OCI-LY7 (cell line): ENCODE measurements around the gene SYT7. TPM values are rescaled to one million over a fixed set of nuclear protein-coding genes. Genes with fewer than 3 reads are reported as not detected.

Source experiments
- BruUV-seq: library from RNA; stranded (reverse); fragments of 400-500 nt; replicated peaks from 2 replicates; lab custom pipeline; 2021; lab: Mats Ljungman, UMichigan
- CTCF ChIA-PET: fragments of 300-600 bp; sonication (Branson Sonifier 250); formaldehyde crosslinking; loops from one replicate; lab custom pipeline; 2022; ENCODE audit warnings: antibody characterized with exemption; ENCODE audit not compliant: unreplicated experiment; lab: Charles Lee
- POLR2A ChIA-PET: fragments of 300-600 bp; sonication (Branson Sonifier 250); formaldehyde crosslinking; loops from one replicate; lab custom pipeline; 2022; ENCODE audit warnings: antibody characterized with exemption; lab: Charles Lee
- DNase-seq: peaks from one replicate; pipeline ENCODE4 v3.0.0-alpha.2; 2015; ENCODE audit warnings: low spot score
- H2AFZ ChIP-seq: fragments of 200-600 bp; sonication (generic), shearing (Covaris generic); 2 replicates; pipeline ENCODE4 v1.6.1; 2014; ENCODE audit warnings: mild to moderate bottlenecking, antibody characterized with exemption, low read length, moderate library complexity
- H3K27ac ChIP-seq: fragments of 200-600 bp; sonication (generic); 2 replicates; pipeline ENCODE4 v1.5.1; 2014; ENCODE audit warnings: mixed run types, low read depth, mild to moderate bottlenecking, moderate library complexity, low read length, inconsistent platforms; ENCODE audit not compliant: poor library complexity, severe bottlenecking
- H3K36me3 ChIP-seq: fragments of 200-600 bp; sonication (generic); 2 replicates; pipeline ENCODE4 v1.6.1; 2014; ENCODE audit warnings: mild to moderate bottlenecking, antibody characterized with exemption, low read length, moderate library complexity, mixed read lengths; ENCODE audit not compliant: insufficient read depth
- H3K4me1 ChIP-seq: fragments of 200-600 bp; sonication (generic); 2 replicates; pipeline ENCODE4 v1.5.1; 2014; ENCODE audit warnings: mild to moderate bottlenecking, low read length; ENCODE audit not compliant: insufficient read depth, poor library complexity, severe bottlenecking
- H3K4me2 ChIP-seq: fragments of 200-600 bp; sonication (generic); 2 replicates; pipeline ENCODE4 v1.6.1; 2014; ENCODE audit warnings: mild to moderate bottlenecking, low read length
- H3K4me3 ChIP-seq: fragments of 200-600 bp; sonication (generic); 2 replicates; pipeline ENCODE4 v1.5.1; 2014; ENCODE audit warnings: mild to moderate bottlenecking, low read depth, low read length; ENCODE audit not compliant: poor library complexity, severe bottlenecking
- H3K79me2 ChIP-seq: fragments of 200-600 bp; sonication (generic); 2 replicates; pipeline ENCODE4 v1.6.1; 2016; ENCODE audit warnings: low read depth, mild to moderate bottlenecking, low read length, moderate library complexity, mixed read lengths; ENCODE audit not compliant: insufficient read depth
- H3K9me2 ChIP-seq: fragments of 200-600 bp; sonication (generic); 2 replicates; pipeline ENCODE4 v1.6.1; 2016; ENCODE audit warnings: mild to moderate bottlenecking, low read length, mixed read lengths; ENCODE audit not compliant: insufficient read depth
- H3K9me3 ChIP-seq: fragments of 200-600 bp; sonication (generic); 2 replicates; pipeline ENCODE4 v1.6.1; 2014; ENCODE audit warnings: mild to moderate bottlenecking, mixed run types, low read length, mixed read lengths
- H4K20me1 ChIP-seq: fragments of 200-600 bp; sonication (generic); 2 replicates; pipeline ENCODE4 v1.6.1; 2014; ENCODE audit warnings: mild to moderate bottlenecking, antibody characterized with exemption, low read length, moderate library complexity, mixed read lengths; ENCODE audit not compliant: insufficient read depth
- EZH2phosphoT487 ChIP-seq: fragments of 200-600 bp; sonication (generic); IDR thresholded peaks from 2 replicates; pipeline ENCODE4 v1.6.1; 2018; ENCODE audit warnings: low read depth, borderline replicate concordance, mild to moderate bottlenecking, mixed run types, antibody characterized with exemption, low read length, moderate library complexity, mixed read lengths
- intact Hi-C: fragments of 100-400 bp; cut with micrococcal nuclease; formaldehyde crosslinking; loops from one replicate; pipeline ENCODE4 v1.10.0; 2022; ENCODE audit not compliant: unreplicated experiment
- total RNA-seq, 2 experiments: library from RNA; depleted of rRNA in 1 of 2; stranded (reverse); fragments of >200 nt in 1 of 2; shearing (Covaris generic) in 1 of 2; gene quantifications; 2 replicates each; pipeline ENCODE4 v1.2.3, GENCODE V29; 2014 to 2022
- TF ChIP-seq, protein P1 (sequence below): fragments of 200-600 bp; sonication (generic); conservative IDR thresholded peaks from 2 replicates; pipeline ENCODE4 v1.5.1; 2014; ENCODE audit warnings: mild to moderate bottlenecking, antibody characterized with exemption, low read length, moderate library complexity, mixed read lengths

The SYT7 gene
- total RNA-seq, 2 experiments from 2014 or later = not detected

DNA sequence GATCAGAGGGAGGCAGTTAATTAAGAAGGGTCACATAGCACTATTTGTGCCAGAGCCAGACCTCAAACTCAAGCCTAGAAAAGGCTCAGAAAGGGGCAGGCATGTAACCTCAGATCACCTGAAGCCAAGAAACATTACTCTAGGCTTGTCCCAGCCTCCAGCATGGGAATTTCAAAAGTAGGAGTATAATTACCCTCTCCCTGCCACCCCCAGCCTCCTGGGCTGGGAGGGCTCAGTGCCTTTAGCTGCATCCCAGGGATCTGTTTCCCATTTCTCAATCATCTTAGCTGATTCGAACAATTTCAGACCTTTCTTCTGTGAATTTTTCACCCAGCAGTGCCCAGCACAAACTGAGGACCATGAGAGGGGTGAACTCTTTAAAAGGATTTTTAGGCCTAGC is 105.4 kb downstream of the SYT7 start:
- no TSS peak for BruUV-seq
- no peak for DNase-seq
- no peaks in the 10 kb centered on the region for H3K9me3 ChIP-seq
- H3K79me2 ChIP-seq = no peaks in the 10 kb centered on the region
- H4K20me1 ChIP-seq = no peaks in the 10 kb centered on the region
- H2AFZ ChIP-seq = no peak overlapping the region
- CTCF ChIA-PET = no interaction called here
- TF ChIP-seq, protein P1, sequence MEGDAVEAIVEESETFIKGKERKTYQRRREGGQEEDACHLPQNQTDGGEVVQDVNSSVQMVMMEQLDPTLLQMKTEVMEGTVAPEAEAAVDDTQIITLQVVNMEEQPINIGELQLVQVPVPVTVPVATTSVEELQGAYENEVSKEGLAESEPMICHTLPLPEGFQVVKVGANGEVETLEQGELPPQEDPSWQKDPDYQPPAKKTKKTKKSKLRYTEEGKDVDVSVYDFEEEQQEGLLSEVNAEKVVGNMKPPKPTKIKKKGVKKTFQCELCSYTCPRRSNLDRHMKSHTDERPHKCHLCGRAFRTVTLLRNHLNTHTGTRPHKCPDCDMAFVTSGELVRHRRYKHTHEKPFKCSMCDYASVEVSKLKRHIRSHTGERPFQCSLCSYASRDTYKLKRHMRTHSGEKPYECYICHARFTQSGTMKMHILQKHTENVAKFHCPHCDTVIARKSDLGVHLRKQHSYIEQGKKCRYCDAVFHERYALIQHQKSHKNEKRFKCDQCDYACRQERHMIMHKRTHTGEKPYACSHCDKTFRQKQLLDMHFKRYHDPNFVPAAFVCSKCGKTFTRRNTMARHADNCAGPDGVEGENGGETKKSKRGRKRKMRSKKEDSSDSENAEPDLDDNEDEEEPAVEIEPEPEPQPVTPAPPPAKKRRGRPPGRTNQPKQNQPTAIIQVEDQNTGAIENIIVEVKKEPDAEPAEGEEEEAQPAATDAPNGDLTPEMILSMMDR = no peak
- TF ChIP-seq EZH2phosphoT487 = no peak
- POLR2A ChIA-PET = no interaction called here
- no peaks in the 10 kb centered on the region for H3K4me1 ChIP-seq
- intact Hi-C loops = loop anchor here (5.0 kb wide), 1 partner anchor 162 kb away; no protein-coding TSS in a partner anchor
- H3K9me2 ChIP-seq = no peaks in the 10 kb centered on the region
- no peak overlapping the region for H3K4me3 ChIP-seq
- no peak overlapping the region for H3K27ac ChIP-seq
- H3K4me2 ChIP-seq = no peak overlapping the region
- H3K36me3 ChIP-seq = peaks cover 11% of the 10 kb centered on the region; the same call in 1 of the 2 replicates

DNA sequence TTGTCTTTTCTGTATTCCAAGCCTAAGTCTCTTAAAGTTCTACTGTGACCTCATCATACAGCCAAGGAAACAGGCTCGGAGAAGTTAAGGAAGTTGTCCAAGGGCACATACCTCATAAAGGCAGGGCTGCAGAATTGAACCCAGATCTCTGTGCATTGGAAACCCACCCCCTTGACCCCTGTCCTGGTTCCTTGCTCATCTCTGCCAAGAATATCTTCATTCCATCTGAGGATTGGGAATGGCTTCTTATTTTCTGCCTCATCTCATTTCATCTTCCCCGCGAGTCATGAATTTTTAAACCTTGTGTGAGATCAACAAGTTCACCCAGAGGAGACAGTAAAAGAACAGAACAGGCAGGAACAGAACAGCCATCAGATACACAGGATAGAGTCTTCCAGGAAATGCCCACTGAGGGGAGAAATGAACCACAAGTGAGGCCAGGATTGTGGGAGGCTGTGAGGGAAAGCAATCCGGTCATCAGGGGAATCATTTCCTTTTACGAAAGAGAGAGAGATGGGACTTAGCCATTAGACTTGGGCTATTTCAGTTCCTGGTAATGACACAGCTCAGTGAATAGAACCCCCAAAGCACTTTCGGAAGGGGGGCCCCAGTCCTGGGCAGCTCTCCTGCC is 106.7 kb downstream of the SYT7 start:
- POLR2A ChIA-PET = no interaction called here
- Histone ChIP-seq H3K9me3 (no peaks in the 10 kb centered on the region), H3K4me1 (no peaks in the 10 kb centered on the region), H3K36me3 (peaks cover 15% of the 10 kb centered on the region), H4K20me1 (no peaks in the 10 kb centered on the region), H2AFZ (no peak overlapping the region), H3K79me2 (no peaks in the 10 kb centered on the region), H3K9me2 (no peaks in the 10 kb centered on the region), H3K4me2 (no peak overlapping the region), H3K4me3 (no peak overlapping the region), H3K27ac (no peak overlapping the region)
- intact Hi-C loops = no loop called here
- TF ChIP-seq, protein P1 = no peak
- no peak for TF ChIP-seq EZH2phosphoT487
- TSS peak; percentile 40 for BruUV-seq
- CTCF ChIA-PET = no interaction called here
- no peak for DNase-seq

DNA sequence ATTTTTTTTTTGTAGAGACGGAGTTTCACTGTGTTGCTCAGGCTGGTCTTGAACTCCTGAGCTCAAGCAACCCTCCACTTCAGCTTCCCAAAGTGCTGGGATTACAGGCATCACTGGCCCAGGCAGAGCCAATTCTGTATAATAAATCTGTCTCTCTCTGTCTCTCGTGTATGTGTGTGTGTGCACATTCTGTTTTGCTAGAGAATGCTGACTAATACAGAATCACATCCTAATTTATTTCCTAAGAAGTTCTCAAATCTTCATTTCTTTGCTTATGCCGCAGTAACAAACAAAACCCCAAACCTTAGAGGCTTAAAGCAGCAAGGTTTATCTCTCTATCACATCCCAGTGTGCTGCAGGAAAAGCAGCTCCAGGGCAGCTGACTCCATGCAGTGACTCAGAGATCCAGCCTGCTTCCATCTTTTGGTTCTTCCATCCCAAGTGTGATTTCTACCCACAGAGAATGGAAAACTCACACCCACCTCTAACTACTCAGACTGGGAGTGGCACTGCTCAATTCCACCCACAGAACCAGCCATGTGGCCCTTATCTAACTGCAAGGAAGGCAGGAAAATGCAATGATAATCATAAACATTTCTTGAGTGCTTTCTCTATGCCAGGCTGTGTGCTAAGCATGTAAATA is 107.4 kb downstream of the SYT7 start:
- ChIA-PET POLR2A (no interaction called here), CTCF (no interaction called here)
- Histone ChIP-seq H3K9me3 (no peaks in the 10 kb centered on the region), H3K4me2 (no peak overlapping the region), H4K20me1 (no peaks in the 10 kb centered on the region), H2AFZ (no peak overlapping the region), H3K4me1 (no peaks in the 10 kb centered on the region), H3K27ac (no peak overlapping the region), H3K36me3 (peaks cover 16% of the 10 kb centered on the region), H3K9me2 (no peaks in the 10 kb centered on the region), H3K4me3 (no peak overlapping the region), H3K79me2 (no peaks in the 10 kb centered on the region)
- no peak for DNase-seq
- no TSS peak for BruUV-seq
- no peak for TF ChIP-seq EZH2phosphoT487
- TF ChIP-seq, protein P1 = no peak
- intact Hi-C loops = no loop called here
